ENCODE results near the gene UBE2J1.

- TF ChIP-seq HDGF (IDR thresholded peaks at IDR 0.05; ENCODE audit: borderline replicate concordance) (no peak), ELF4 (IDR thresholded peaks at IDR 0.05) (no peak), TARDBP (IDR thresholded peaks at IDR 0.05) (no peak), NFRKB (IDR thresholded peaks at IDR 0.05) (no peak), LEF1 (IDR thresholded peaks at IDR 0.05; ENCODE audit: borderline replicate concordance) (no peak), ZNF384 (IDR thresholded peaks at IDR 0.05) (no peak), SP1 (IDR thresholded peaks at IDR 0.05) (no peak)
These were observed 33.3 kb upstream of the UBE2J1 start for GRCh38 chr6:89385846-89386245.

Data from HEK293T (cell line).